ENCODE measurements around the gene IGHMBP2. TPM values are rescaled to one million over a fixed set of nuclear protein-coding genes. Genes with fewer than 3 reads are reported as not detected.
A peak's percentile ranks its signal among the peaks of the same experiment; 100 is the strongest.
"Not testable (repeated sequence)": the region's sequence is repeated elsewhere in the genome, so short reads cannot be mapped to it uniquely, and the experiment has no call there.

The IGHMBP2 gene
- total RNA-seq, 1 donor from 2014 or later = 12.8 TPM

DNA sequence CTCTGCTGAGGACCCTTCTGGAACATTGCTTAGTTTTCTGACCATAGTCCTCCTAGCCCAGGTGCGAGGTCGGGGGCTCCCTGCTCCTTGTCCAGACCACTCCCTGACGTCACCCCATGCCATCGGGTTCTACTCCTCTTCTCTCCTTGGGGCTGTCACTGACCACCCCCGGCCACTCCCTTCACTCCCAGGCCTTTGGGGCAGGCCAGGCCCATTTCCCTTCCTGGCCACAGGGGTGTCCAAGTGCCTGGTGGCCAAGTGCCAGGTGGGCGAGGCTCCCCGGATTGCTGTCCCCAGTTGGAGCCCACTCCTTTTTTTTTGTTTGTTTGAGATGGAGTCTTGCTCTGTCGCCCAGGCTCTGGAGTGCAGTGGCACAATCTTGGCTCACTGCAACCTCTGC is 57.6 kb downstream of the IGHMBP2 start:
- DNase-seq (ENCODE audit: low read depth) = no peak

DNA sequence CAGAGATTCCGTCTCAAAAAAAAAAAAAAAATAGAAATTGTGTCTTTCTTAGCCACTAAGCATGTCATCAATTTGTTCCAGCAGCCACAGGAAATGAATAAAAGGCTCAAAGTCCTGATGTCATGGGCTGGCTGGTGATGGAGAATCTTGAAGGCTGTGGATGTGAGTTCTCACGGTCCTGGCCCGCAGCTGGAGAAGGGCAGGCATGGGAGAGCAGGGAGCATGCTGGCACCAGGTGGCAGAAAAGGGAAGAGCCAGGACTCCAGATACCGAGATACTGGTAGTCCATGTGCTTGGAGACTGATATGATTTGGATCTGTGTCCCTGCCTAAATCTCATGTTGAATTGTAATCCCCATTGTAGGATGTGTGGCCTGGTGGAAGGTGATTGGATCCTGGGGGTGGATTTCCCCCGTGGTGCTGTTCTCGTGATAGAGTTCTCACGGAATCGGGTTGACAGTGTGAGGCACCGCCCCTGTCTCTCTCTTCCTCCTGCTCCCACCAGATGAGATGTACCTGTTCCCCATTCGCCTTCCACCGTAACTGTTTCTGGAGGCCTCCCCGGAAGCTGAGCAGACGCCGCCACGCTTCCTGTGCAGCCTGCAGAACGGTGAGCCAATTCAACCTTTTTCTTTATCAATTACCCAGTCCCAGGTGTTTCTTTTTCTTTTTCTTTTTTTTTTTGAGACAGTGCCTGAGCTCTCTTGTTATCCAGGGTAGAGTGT is 59.0 kb downstream of the IGHMBP2 start:
- DNase-seq (ENCODE audit: low read depth) = no peak

DNA sequence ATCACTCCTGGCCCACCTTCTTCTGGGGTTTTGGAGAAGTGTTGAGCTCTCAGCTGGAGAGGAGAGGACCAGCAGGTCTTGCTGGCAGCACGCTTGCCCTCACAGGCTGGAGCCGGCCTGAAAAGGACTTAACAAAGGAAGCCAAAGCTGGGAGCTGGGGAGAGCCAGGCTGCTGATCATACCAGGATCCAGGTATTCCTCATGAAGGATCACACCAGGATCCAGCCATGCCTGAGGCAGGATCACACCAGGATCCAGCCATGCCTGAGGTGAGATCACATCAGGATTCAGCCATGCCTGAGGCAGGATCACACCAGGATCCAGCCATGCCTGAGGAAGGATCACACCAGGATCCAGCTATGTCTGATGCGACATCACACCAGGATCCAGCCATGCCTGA is 60.1 kb downstream of the IGHMBP2 start:
- peak; percentile 5 for DNase-seq (ENCODE audit: low read depth)

DNA sequence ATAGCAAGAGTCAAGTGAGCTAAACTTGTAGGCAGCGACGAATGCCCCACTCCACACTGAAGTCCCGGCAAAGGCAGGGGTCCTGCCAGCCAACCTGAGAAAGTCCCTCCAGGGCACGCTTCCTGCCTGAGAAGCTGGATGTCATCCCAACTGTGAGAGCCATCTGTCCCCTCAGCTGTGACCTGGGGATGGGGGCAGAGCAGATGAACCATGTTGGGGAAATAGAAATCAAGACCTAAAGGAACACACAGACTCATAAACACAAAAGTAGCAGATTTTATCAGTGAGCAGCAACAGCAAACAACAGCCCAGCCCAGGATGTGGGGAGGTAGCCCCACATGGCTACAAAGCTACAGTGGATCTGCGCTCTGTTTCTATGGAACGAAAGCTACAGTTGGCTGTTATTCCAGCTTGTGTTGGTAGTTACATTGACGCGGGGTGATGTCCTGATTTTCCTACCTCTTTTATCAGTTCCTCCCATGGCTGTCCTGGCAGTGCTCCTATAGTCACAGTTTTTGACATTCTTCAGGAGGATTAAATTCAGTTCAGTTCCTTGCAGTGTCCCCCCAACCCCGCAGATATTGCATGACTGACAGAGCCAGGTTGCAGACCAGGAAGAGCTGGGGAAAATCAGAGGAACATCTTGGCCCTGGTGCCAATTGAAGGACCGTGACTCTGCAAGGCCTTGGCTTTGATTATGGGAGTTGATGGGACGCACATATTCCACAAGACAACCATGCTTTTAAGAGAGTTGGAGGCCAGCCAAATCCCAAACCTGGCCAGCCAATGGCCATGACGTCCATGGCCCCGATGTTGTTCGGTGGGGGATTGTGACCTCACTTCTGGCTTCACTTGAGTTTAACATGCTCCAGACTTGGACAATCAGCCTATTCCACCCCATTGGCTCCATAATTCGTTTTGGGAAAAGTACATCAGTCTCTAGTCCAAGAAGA is 62.5 kb downstream of the IGHMBP2 start:
- DNase-seq (ENCODE audit: low read depth) = no peak

DNA sequence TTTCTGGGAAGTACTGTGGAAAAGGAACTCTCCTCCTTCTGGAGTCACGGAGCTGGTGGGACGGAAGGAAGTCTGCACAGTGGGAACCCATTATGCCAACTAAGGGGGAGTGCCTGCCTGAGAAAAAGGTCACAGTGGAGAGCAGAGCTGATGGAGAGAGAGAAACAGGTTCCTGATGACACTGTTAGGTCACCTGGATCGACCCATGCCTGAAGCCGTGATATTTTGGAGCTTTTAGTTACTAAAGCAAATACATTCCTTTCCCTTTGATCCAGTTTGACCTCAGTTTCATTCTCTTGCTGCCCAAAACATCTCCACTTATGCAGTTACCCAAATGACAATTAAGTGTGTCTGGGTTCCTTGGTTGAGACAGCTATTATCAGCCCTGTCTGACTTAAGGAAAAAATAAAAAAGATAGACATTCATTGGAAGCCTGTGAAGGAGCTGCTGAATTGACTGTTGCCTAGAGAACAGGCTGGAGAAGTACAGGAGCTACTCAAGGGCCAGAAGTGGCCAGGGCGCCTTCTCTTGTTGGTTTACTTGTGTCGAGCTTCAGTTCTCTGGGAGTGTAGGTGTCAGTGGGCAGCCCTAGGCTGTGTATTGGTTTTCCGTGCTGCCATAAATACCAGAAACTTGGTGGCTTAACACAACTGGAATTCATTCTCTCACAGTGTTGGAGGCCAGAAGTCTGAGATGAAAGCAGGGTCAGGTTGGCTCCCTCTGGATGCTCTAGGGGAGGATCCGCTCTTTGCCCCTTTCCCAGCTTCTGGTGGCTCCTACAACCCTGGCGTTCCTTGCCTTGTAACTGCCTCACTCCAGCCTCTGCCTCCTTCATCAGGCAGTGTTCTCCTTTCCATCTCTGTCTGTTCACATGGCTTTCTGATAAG is 63.4 kb downstream of the IGHMBP2 start:
- DNase-seq (ENCODE audit: low read depth) = no peak

DNA sequence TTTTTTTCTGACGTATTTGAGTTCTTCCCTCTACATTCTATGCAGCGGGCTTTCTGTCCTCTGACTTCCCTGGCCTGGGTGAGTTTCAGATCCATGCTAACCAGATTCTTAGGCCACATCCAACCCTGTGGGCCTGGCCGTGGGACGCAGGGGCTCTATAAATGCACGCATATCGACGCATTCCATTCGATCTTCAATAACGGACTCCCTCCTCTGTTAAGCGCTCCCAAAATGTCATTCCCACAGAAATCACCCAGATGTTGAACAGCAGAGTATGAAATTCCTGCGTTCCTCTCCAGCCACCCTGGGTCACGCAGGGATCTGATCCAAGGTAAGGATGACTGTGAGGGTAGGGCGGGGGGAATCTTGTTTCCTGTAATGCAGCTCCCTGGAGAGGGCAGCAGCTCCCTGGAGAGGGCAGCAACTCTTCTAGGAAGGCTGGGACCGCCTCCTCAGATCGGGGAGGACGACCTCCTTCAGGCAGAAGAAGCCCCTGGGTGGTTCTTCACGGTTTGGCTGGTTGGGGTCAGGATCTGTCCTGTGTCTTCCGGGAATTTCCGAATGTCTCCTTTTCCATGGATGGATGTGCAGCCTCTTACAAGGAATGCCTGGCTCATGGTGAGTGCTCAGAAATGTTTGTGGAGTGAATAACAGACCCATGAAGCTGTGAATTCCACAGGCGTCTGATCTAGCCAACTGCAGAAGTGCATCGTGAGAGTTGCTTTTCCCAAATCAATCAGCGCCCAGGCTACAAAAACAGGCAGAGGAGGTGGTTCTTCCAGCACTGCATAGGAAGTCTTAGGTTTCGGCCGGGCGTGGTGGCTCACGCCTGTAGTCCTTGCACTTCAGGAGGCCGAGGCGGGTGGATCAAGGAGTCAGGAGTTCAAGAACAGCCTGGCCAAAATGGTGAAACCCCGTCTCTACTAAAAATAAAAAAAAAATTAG is 64.9 kb downstream of the IGHMBP2 start:
- no peak for DNase-seq (ENCODE audit: low read depth)

DNA sequence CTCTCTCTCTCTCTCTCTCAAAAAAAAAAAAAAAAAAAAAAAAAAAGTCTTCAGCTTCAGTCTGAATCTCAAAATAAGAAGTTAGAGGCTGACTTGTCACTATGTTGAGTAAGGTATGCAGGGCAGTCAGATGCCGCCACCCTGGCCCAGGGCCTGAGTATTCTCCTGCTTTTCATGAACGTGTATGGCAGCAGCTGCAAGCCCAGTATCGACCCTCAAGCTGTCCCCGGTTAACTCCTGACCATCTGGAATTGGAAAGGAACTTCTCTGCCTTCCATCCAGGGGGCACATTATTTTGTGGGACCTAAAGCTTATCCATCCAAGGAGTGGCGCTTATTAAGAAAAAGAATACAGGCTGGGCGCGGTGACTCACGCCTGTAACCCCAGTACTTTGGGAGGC is 65.7 kb downstream of the IGHMBP2 start:
- DNase-seq (ENCODE audit: low read depth) = no peak

DNA sequence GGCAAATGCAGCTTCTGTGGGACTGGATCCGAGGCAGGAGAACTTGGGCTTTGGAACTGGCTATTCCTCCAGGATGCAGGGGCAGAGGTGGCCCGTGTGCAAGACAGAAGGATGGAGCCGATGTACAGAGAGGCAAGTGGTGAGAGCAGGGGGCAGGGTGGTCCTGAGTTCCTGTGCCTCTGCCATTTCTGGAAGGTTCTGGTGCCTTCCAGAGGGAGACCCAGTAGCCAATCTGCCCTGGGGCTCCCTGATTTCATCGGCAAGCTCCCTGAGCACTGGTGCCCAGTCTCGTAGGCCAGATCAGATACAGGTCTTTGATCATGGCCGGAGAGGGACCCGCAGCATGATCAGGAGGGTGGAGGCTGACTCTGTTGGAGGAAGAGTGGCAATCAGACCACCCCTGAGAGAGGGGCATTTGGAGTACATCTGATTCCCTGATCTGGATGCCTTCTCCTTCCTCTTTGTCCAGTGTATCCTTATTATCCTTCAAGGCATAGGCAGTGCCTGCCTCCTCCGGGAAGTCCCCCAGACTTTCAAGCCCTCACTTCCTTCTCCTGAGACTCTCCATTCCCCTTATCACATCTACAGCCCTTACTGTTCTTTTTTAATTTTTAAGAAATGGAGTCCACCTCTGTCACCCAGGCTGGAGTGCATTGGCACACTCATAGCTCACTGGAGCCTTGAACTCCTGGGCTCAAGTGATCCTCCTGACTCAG is 67.4 kb downstream of the IGHMBP2 start:
- DNase-seq (ENCODE audit: low read depth) = no peak

DNA sequence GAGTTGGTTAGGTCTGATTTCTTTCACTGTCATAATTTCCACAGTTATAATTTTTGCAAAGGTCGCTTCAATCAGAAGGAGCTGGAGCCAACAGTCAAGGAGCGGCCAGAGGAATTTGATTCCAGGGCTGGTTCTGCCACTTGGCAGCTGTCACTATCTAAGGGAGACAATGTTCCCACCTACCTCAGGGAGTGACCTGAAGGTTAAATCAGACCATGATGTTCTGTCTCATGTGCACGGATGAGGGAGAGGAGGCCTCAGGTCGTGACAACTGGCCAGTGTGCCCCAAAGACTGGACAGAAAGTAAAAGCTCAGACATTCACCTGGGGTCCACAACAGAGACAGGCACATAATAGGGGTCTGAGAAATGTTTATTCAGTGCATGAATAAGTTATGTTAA is 69.5 kb downstream of the IGHMBP2 start:
- DNase-seq (ENCODE audit: low read depth) = no peak

DNA sequence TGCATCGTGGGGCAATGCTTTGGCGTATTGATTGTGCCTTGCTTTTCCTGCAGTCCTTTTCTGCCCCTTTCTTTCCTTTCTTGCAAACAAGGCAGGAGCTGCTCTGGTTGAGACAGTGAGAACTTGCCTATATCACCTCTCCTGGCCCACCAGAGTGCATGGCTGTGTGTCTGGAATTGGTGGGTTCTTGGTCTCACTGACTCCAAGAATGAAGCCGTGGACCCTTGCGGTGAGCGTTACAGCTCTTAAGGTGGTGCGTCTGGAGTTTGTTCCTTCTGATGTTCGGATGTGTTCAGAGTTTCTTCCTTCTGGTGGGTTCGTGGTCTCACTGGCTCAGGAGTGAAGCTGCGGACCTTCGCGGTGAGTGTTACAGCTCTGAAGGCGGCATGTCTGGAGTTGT is 70.0 kb downstream of the IGHMBP2 start:
- DNase-seq (ENCODE audit: low read depth) = not testable (repeated sequence)

DNA sequence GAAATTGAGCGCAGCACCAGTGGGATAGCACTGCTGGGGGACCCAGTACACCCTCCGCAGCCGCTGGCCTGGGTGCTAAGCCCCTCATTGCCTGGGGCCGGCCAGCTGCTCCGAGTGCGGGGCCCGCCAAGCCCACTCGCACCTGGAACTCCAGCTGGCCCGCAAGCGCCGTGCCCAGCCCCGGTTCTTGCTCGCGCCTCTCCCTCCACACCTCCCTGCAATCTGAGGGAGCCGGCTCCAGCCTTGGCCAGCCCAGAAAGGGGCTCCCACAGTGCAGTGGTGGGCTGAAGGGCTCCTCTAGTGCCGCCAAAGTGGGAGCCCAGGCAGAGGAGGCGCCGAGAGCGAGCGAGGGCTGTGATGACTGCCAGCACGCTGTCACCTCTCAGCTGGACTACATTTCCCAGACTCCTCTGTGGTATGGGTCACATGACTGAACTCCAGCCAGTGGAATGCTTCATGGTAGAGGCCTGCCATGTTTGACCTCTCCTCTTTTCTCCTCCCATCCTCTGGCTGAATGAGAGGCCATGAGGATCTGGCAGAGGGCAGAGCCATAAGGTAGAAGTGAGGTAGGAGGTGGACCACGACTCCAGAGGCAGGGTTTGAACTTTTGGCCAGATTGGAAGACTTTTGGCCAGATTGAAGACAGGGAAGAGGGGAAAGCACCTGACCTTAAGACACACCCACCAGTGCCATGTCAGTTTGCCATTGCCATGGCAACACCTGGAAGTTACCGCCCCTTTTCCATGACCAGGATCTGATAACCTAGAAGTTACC is 70.9 kb downstream of the IGHMBP2 start:
- no peak for DNase-seq (ENCODE audit: low read depth)

DNA sequence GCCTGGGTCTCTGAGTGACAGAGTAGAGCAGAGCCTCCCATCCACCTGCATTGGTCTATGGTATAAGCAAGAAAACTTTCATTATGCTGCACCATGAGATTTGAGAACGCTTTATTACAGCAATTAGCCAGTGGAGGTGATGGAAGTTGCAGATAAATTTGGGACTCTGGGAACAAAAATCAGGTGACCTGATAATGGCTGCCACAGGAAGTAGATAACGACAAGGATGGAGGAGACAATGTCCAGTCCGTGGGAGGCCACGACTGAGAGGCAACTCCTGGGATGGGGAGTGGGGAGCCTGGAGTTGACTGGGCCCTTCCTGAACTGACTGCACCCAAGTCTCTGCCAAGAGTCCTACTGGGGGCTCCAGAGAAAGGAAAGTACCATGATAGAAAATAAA is 72.4 kb downstream of the IGHMBP2 start:
- no peak for DNase-seq (ENCODE audit: low read depth)

DNA sequence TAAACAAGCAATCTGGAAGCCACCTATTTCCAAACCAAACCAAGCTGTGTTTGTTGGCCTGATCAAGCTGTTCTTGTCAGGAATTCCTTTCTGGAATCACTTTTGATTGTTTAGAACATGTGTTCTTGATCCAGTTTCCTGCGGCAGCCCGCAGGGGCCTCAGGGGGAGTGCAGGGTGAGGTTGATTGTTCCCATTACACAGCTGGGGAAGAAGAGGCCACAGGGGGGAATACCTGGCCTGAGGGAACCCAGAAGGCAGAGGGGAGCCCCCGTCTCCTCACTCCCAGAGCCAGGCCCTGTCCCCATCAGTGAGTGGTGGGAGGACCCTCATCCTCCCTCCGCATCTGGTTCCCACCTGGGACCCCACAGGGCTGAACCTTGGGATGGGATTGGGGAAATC is 72.9 kb downstream of the IGHMBP2 start:
- no peak for DNase-seq (ENCODE audit: low read depth)

DNA sequence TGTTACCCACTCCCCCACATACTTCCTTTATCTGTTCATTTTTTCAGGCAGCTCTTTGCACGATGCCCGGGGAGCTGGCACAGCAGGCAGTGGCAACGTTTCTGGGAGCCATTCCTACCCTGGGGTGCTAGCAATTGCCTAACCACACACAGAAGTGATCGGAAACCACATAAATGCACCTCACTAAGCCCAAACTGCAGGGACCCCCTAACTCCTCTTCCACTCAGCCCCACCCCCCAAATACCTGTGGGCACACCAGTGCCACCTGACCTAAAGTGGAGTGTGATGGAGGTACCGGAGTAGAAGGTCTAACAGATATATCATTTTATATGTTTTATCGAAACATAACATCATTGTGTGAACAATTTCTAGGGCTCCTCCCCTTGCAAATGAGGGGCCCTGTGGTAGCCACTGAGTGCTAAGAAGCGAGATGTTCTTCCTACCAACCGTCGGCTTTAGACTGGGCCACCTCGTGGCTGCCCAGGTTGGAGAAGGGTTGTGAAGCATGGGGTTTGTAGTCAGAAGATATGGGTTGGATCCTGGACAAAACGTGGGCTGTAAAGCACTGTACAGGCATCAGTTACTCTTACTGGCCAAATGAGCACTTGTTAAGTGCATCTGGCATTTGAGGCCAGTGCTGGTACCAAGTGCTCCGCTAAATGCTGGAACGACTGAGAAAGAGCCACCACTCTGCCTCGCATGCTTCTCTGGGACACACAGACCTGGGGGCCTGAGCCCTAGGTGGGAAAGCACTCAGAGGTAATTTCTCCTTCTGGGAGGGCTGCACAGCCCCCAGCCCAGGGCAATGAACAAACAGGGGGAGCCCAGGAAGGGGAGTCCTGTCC is 74.3 kb downstream of the IGHMBP2 start:
- no peak for DNase-seq (ENCODE audit: low read depth)

DNA sequence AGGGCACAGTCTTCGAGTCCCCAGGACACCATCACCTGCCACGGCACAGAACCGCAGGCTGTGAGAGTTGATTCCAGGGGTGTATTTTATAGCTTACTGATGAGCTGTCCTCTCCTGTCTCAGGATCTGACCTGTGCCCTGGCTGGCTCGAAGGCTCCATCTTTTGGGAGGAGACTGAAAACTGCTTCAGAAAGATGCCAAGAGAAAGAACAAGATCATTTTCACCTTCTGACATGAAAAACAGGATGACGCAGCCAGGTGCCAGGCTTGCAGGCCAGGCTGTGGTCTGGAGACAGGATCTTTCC is 74.9 kb downstream of the IGHMBP2 start:
- no peak for DNase-seq (ENCODE audit: low read depth)

DNA sequence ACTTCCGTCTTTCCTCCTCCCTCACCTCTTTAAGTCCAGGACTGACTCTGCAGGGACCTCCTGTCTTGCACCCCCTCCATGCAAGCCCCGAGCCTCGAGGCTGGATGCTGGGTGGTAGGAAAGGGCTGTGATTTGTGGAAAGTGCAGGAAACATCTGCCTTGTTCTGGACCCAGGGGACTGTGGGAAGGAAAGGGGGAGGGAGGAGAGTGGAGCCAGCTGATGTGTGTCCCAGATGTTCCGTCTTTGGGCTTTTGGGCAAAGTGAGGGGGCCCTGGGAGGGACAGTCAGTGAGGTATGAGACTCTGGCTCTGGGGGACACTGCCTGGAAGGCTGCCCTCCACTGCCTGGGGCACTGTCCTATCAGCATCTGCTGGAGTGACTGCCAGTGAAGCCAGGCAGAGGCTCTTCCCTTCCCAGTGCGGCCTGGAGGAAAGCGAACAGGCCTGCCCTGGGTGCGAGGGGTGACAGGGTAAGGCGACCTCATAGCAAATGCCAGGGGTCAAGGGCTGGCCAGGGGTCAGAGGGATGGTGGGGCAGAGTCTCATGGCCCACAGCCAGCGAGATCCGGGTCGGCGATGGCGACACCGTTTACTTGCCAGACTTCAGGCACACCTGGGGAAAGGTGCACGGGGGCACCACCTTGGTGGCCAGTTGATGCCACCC is 75.4 kb downstream of the IGHMBP2 start:
- no peak for DNase-seq (ENCODE audit: low read depth)

DNA sequence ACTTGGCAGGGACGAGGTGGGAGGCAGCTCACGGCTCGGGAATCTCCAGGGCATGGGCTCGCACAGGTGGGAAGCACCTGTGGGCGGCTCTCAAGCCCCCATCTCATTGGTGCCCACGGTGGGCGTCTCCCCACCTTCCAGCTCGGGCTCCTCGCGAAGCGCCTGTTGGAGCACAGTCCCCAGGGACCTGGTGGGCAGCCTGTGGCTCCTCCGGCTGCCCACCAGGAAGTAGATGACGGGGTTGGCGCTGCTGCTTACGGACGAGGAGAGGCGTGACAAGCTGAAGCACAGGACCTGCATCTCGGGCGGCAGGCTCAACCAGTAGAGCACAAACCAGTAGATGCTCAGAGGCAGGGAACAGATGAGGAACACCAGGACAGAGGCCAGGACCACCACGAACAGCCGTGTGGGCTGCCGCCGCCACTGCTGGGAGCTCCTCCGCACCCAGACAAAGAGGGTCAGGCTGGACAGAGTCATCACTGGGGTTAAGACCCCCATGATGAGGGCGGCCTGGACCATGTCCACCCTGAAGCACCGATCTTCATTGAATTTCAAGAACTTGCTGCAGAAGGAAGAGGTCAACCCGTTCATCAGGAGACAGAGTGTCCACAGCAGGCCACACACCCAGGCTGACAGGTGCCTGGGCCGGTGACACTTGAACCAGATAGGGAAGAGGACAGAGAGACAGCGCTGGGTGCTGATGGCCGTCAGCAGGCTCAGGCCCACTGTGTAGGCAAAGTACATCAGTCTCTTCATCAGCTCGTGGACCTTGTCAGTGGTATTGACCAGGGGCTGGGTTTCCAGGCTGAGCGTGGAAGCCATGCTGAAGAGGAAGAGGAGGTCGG is 76.5 kb downstream of the IGHMBP2 start:
- no peak for DNase-seq (ENCODE audit: low read depth)

DNA sequence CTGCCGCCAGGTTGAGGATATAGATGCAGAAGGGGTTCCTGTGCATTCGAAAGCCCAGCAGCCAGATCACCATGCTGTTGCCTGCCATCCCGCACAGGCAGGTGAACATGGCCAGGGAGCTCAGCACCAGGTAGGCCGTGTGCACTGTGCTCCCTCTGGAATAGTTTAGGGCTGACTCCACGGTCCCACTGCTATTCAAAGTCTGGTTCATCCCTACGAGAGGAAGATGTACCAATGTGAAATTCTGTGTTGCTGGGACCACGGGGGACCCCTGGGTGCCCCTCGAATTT is 77.0 kb downstream of the IGHMBP2 start, which contains the start of gene MRGPRD:
MRGPRD (minus strand) TSS at position 211 of the 290 bp plus-strand sequence; CDS start at position 211, 0 bp downstream.
- DNase-seq (ENCODE audit: low read depth) = no peak

All from renal cortical epithelial cell (primary cell).